ENCODE data around the gene MMP13.
"Not testable (repeated sequence)": the region's sequence is repeated elsewhere in the genome, so short reads cannot be mapped to it uniquely, and the experiment has no call there.

Gene MMP13

GRCh38 chr11:102955624-102956023, at the start of gene MMP13:
TSS of gene MMP13 (minus strand) at chr11:102955732. CDS start at chr11:102955705, 27 bp downstream.
- no peak within 1 kb of the TSS for H3K4me3 ChIP-seq (ENCODE audit: low read length)
- no peak within 1 kb of the TSS for H3K4me2 ChIP-seq (ENCODE audit: low read length)
- H3K27ac ChIP-seq (ENCODE audit: low read length), result no peak within 1 kb of the TSS
- TF ChIP-seq EZH2phosphoT487 (IDR thresholded peaks at IDR 0.05; ENCODE audit: low read depth) (no peak), CTCF (IDR thresholded peaks at IDR 0.05; ENCODE audit: low read depth, low read length) (no peak)
- H2AFZ ChIP-seq (ENCODE audit: low read depth, low read length), result no peak within 1 kb of the TSS
- H3K4me1 ChIP-seq (ENCODE audit: low read length), result no peaks in the 10 kb centered on the region
- no peaks in the 10 kb centered on the region for H3K27me3 ChIP-seq (ENCODE audit: low read depth, low read length)
- H3K9ac ChIP-seq (ENCODE audit: low read length), result no peak within 1 kb of the TSS
- H3K36me3 ChIP-seq (replicated peaks; ENCODE audit: low read depth, low read length), result no peaks in the 10 kb centered on the region
- no peaks in the 10 kb centered on the region for H4K20me1 ChIP-seq (ENCODE audit: insufficient read depth, low read length)
- H3K9me3 ChIP-seq (ENCODE audit: insufficient read depth, low read length), result no peaks in the 10 kb centered on the region
- no peaks in the 10 kb centered on the region for H3K79me2 ChIP-seq (ENCODE audit: low read length)

GRCh38 chr11:103004234-103004633, 48.7 kb upstream of the MMP13 start:
- not testable (repeated sequence) for H3K4me3 ChIP-seq (ENCODE audit: low read length); H3K9me3 ChIP-seq (ENCODE audit: insufficient read depth, low read length); H2AFZ ChIP-seq (ENCODE audit: low read depth, low read length); H3K27ac ChIP-seq (ENCODE audit: low read length); H3K4me1 ChIP-seq (ENCODE audit: low read length); H4K20me1 ChIP-seq (ENCODE audit: insufficient read depth, low read length); H3K36me3 ChIP-seq (replicated peaks; ENCODE audit: low read depth, low read length); H3K4me2 ChIP-seq (ENCODE audit: low read length); H3K79me2 ChIP-seq (ENCODE audit: low read length); H3K9ac ChIP-seq (ENCODE audit: low read length); H3K27me3 ChIP-seq (ENCODE audit: low read depth, low read length)

- TF ChIP-seq CTCF (IDR thresholded peaks at IDR 0.05; ENCODE audit: low read depth, low read length) (no peak), EZH2phosphoT487 (IDR thresholded peaks at IDR 0.05; ENCODE audit: low read depth) (no peak)
- Histone ChIP-seq H3K9me3 (ENCODE audit: insufficient read depth, low read length) (no peaks in the 10 kb centered on the region), H2AFZ (ENCODE audit: low read depth, low read length) (no peak overlapping the region), H3K27me3 (ENCODE audit: low read depth, low read length) (no peaks in the 10 kb centered on the region), H3K4me1 (ENCODE audit: low read length) (no peaks in the 10 kb centered on the region), H3K9ac (ENCODE audit: low read length) (no peak overlapping the region), H3K27ac (ENCODE audit: low read length) (no peak overlapping the region), H3K4me3 (ENCODE audit: low read length) (no peak overlapping the region), H4K20me1 (ENCODE audit: insufficient read depth, low read length) (no peaks in the 10 kb centered on the region), H3K36me3 (replicated peaks; ENCODE audit: low read depth, low read length) (no peaks in the 10 kb centered on the region), H3K79me2 (ENCODE audit: low read length) (no peaks in the 10 kb centered on the region), H3K4me2 (ENCODE audit: low read length) (no peak overlapping the region)
These were observed 38.6 kb upstream of the MMP13 start for GRCh38 chr11:102994105-102994504.

- Histone ChIP-seq H3K79me2 (ENCODE audit: low read length) (no peaks in the 10 kb centered on the region), H3K27me3 (ENCODE audit: low read depth, low read length) (no peaks in the 10 kb centered on the region), H3K9me3 (ENCODE audit: insufficient read depth, low read length) (no peaks in the 10 kb centered on the region), H3K9ac (ENCODE audit: low read length) (no peak overlapping the region), H3K4me3 (ENCODE audit: low read length) (no peak overlapping the region), H3K36me3 (replicated peaks; ENCODE audit: low read depth, low read length) (no peaks in the 10 kb centered on the region), H2AFZ (ENCODE audit: low read depth, low read length) (no peak overlapping the region), H3K4me1 (ENCODE audit: low read length) (peaks cover 4% of the 10 kb centered on the region), H4K20me1 (ENCODE audit: insufficient read depth, low read length) (no peaks in the 10 kb centered on the region), H3K27ac (ENCODE audit: low read length) (no peak overlapping the region), H3K4me2 (ENCODE audit: low read length) (no peak overlapping the region)
- no peak for TF ChIP-seq EZH2phosphoT487 (IDR thresholded peaks at IDR 0.05; ENCODE audit: low read depth)
- TF ChIP-seq CTCF (IDR thresholded peaks at IDR 0.05; ENCODE audit: low read depth, low read length), result no peak
These were observed 36.2 kb upstream of the MMP13 start for GRCh38 chr11:102991776-102992175.

GRCh38 chr11:102990145-102990544, 34.6 kb upstream of the MMP13 start:
- Histone ChIP-seq H4K20me1 (ENCODE audit: insufficient read depth, low read length) (no peaks in the 10 kb centered on the region), H3K4me2 (ENCODE audit: low read length) (no peak overlapping the region), H3K9ac (ENCODE audit: low read length) (no peak overlapping the region), H3K27ac (ENCODE audit: low read length) (no peak overlapping the region), H3K4me3 (ENCODE audit: low read length) (no peak overlapping the region), H3K79me2 (ENCODE audit: low read length) (no peaks in the 10 kb centered on the region), H3K9me3 (ENCODE audit: insufficient read depth, low read length) (no peaks in the 10 kb centered on the region), H2AFZ (ENCODE audit: low read depth, low read length) (no peak overlapping the region), H3K4me1 (ENCODE audit: low read length) (peaks cover 20% of the 10 kb centered on the region), H3K36me3 (replicated peaks; ENCODE audit: low read depth, low read length) (no peaks in the 10 kb centered on the region), H3K27me3 (ENCODE audit: low read depth, low read length) (no peaks in the 10 kb centered on the region)
- TF ChIP-seq EZH2phosphoT487 (IDR thresholded peaks at IDR 0.05; ENCODE audit: low read depth), result no peak
- TF ChIP-seq CTCF (IDR thresholded peaks at IDR 0.05; ENCODE audit: low read depth, low read length), result no peak

Measured in OCI-LY3 (cell line).